HG03108 (cell line): ENCODE results near the gene ARHGAP4.

Experiments used
- ATAC-seq: cut with Tn5 transposase; IDR thresholded peaks from one replicate; pipeline ENCODE4 v1.9.1; 2021; ENCODE audit warnings: moderate library complexity; ENCODE audit not compliant: unreplicated experiment

ARHGAP4 gene

DNA sequence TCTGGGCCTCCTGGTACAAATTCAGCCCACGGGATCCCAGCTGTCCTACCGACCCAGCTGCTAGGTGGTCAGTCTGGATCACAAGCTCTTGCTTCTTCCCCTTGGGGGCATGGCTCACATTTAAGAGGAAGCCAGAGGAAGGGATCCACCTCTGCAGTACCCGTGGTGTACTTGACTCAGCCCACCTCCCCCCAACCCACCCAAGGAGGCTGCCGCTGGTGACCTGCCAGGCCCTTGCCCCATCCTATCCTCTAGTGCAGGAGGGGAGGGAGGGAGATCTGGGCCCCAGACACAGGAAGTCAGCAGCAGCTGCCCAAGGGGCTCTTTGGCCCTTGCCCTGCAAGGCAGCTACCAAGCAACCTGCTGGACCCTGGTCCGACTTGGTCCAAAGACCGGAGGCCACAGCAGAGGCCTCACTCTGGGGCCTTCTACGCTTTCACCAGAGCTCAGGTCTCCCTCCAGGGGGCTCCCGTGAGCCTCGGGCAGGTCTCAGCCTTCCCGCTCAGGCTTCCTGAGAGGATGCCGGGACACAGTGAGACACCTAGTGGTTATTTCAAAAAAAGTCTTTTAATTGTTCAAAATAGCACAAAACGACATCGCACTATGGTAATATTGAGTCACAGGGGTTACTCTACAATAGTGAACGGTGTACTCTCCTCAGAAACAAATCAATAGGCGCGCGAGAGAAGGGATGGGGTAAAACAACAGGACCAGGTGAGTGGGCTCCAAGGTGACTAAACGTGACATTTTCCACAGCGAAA, 21.1 kb upstream of the ARHGAP4 start:
- ATAC-seq = peak; percentile 53

DNA sequence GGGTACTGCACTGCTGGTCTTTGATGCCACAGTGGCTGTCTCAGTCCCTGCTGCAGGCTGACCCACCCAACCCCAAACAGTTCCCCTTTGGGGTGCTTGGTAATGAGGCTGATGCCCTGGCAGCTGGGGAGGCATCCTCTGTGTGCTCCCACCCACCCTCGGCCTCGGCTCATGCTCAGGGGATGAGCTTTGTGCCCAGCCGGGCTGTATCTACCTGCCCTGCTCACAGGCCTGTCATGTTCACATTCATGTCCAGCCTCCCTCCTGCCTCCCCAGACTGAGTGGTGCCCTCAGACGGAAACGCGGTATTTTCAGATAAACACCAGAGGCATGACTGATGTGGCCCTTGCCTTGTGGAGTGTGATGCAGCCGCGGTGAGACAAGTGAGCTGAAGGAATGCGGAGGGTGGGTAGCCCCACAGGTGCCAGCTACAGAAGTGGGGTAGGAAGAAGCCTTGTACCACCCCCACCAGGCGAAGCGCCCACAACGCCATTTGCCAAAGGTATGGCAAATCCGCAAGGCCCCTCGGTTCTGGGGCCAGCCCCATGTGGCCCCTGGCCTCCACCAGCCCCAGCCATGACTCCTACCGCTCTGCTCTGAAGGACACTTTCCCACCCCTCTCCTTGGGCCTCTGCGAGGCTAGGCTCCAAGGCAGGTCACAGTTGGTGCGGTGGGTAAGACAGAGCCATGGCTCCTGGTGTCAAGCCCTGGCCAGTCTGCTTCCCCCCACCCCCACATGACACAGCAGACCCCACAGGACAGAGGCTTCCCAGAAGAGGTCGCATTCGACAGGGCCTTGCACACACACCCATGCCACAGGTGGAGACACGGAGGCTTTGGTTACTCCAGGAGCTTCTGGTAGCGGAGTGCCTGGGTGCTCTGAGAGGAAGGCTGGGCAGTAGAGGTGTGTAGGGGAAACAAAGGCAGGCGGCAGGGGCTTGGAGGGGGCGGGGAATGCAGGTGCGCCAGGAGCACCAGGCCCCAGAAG, 20.2 kb upstream of the ARHGAP4 start:
- no peak for ATAC-seq

DNA sequence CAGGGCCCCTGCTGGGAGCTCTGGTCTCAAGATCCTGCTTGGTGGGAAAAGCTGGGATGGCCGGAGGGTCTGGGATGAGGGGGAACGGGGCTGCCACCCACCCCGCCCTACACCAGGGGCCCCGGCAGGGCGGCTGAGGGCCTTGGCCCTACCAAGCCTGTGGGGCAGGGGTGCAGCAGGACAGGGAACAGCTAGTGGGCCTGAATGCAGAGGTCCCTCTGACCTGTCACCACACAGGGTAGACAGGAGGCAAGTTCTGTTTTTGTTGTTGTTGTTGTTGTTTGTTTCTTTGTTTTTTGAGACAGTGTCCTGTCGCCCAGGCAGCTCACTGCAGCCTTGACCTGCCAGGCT, 18.7 kb upstream of the ARHGAP4 start:
- no peak for ATAC-seq

DNA sequence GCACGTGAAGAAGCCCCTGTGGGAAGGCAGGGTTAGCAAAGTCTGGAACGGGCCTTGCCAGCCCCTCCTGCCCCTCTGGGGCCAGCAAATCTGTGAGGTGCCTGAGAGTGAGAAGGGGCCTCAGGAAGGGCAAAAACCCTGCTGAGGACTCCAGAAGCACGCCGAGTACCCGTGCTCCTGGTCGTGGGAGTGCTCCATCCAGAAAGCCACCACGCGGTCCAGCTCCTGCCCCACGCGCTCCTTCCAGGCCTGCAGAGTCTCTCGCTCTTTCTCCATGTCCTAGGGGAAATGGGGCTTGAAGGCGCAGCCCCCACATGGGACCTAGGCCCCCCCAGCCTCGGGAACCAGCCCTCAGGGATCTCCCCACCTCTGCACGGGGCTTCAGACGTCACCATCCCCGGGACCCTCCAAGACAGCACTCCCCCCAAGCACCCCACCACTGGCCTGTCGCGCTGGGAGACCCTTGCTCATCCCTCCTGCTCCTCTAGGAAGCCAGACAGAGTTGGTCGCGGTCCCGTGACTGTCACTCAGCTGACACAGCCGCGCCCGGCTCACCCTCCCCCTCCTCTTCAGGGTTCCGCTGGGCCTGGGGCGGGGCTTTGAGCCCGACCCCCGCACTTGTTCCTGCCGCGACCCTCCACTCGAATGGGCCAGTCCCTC, 18.2 kb upstream of the ARHGAP4 start, which contains the start of gene RENBP:
TSS of gene RENBP (minus strand) at position 504 of the 660 bp plus-strand sequence. CDS start at position 471, 33 bp downstream.
- ATAC-seq = no peak

DNA sequence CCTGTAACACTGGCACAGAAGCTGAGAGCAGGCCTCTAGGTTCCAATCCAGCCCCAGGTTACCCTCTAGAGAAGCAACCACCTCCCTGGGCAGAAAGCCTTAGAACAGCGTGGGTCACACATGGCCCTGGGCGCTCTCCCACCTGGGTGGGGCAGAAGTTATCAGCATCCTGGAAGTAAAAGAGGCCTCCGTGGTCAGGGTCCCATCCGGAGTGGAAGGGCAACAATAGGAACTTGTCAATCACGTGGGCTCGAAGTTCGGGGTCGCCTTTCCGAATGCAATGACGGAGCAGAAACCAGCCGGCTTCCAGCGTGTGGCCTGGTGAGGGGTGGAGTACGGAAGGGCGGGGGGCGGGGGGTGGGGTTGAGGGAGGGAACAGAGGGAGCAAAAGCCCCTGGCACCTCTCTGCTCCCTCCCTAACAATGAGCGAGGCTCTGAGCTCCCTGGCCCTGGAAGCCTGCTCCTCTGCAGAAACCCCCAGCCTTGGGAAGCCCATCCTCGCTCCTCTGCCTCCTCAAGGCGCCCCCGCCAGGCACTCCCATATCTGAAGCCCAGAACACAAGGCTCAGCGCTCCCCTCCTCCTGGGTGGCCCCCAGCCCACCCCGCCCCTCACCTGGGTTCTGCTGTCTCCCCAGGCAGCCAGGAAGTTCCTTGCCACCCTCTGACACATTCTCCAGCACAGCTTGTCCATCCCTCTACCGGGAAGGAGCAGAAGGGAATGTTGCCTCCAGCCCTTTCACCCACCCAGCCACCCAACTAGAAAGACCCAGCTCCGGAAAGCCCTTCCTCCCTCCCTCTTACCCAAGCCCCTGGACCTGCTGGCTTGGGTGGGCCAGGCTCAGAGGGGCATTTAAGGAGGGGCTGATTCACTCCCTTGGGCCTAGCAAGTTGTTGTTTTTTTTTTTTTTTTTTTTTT, 15.5 kb upstream of the ARHGAP4 start:
- ATAC-seq = no peak

DNA sequence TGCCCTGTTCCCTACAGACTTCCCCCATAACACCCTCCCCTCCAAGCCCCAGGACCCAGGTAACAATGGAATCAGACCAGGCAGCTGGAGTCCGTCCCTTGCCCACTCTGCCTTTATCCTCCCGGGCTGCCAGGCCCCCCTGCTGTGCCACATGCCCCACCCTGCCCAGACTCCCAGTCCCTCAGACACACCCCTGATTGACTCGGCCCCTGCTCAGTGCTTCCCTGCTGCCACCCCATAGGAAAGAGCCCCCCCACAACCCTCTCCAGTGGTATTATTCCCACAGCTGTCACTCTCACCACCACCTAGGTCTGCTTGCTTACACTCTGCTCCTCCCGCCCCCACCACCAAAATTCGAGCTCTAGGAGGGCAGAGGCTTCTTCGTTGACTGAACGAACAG, 13.5 kb upstream of the ARHGAP4 start:
- ATAC-seq = no peak

DNA sequence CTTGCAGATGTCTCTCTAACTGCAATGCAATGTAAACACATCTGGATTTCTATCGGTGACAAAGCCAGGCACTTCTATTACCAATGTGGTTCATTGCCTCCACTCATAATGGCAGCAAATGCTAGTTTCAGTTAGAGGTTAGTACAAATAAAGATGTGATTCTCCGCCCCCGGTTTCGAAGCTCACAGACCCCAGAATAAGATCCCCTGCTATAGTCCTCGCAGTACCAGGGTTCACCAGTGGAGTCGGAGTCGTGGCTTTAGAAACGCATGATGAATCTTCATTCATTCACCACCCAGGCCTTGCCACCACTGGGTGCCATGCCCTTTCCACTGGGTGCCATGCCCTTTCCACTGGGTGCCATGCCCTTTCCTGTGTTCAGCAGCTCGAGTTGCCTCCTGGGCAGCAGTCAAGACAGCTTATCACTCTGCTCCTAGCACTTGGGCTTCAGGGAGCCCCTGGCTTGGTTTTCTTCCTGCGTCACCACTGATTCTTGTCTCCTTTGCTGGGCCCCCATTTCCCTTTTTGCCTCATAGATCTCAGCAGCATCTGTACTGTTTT, 12.2 kb upstream of the ARHGAP4 start:
- no peak for ATAC-seq

DNA sequence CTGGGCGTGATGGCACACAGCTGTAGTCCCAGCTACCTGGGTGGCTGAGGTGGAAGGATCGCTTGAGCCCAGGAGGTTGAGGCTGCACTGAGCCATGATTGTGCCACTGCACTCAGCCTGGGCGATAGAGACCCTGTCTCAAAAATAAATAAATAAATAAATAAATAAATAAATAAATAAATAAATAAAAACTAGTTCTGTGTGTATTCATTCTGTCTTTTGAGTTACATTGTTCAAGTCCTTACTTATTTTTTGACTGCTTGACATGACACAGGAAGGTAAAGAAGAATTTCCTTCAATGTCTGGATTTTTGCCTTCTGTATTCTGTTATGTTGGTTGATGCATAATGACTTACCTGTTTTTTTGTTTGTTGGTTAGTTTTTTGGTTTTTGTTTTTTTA, 11.0 kb upstream of the ARHGAP4 start:
- ATAC-seq = no peak

DNA sequence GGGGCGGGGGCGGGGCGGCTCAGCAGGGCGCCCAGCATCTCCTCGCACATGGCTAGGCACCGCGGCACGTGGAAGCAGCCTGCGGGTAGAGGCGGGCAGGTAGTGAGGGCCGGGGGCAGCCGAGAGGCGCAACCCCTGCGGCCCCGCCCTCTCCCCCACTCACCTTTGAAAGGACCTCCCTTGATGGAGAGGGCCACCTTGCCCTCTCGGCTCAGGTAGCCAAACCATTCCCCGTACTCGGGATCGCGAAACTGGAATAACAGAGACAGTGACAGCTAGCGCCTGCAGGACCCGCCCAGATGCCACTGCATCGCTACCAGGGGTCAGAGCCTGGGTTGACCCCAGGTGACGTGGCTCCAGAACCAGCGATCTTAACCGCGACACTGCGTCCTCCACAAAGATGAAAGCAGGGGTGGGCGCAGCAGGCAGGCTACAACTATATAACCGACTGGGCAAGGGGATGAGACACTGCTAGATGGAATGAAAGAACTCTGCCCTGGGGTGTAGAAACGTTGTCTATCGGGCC, 9.3 kb upstream of the ARHGAP4 start:
- ATAC-seq = no peak

DNA sequence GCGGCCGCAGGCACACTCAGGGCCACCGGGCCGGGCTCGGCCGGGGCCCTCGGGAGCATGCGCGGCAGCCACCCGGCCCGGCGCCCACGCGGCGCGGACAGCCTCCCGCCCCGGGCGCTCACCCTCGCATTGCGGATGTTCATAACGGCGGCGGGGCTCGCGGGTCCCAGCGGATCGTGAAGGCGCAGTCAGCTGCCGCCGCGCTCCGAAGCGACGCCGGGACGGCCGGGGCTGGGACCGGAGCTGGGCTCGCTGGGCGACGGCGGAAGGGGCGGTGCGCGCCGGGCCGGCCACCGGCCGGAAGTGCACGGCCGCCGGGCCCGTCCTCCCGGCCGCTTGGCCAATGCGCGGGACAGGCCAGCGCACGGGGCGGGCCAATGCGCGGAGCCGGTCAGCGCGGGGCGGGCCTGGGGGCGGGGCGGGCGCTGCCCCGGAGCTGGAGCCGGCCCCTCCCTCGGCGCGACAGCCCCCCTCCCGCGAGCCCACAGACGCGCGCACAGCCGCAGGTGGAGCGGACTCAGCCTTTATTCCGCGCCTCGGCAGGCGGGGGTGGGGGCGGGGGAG, 8.8 kb upstream of the ARHGAP4 start, which contains the start of gene NAA10:
TSS of gene NAA10 (minus strand) at position 276 of the 564 bp plus-strand sequence. CDS start at position 143, 133 bp downstream.
- ATAC-seq = peak; percentile 87

DNA sequence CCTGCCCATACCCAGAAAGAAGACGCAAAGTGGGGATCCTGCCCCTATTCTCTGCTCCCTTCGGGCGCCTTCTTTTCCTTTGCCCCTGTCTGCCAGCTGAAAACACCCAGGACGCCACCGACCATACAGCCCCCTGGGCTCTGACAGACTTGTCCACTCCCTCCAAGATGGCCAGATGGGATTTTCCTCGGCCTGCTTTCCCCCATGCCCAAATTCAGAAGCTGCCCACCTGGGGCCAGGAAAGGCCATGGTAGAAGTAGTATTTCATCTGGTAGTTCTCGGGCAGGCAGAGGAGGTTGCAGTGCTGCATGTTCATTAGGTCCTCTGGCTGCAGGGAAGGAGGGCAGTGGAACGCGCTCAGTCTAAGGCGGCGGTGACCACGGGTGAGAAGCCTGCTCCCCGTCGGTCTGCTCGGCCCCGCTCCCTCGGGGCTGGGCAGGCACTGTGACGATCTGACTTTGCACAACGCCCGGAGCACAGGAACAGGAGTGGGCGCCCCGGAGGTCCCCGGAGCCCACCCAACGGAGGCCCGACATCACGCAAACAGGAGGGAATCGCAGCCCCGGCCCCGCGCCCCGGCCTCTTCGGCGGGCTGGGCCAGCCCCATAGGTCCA, 8.2 kb upstream of the ARHGAP4 start:
- peak; percentile 2 for ATAC-seq

DNA sequence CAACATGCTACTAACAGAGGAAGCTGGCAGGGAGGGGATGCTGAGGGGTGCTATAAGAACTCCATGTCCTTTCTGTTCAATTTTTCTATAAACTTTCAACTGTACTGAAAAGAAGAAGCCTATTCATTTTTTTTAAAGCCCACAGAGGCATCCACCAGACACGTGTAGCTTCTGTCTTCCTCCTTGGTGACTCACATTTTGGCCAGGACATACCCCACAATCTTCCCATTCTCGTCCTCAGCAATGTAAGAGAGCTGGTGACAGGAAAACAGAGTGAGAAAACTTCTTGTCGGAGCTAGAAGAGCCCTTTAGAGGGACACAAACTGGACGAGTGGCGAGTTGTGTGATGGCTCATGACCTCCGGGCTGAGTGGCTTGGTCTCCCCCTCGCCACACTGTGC, 7.7 kb upstream of the ARHGAP4 start:
- ATAC-seq = no peak

DNA sequence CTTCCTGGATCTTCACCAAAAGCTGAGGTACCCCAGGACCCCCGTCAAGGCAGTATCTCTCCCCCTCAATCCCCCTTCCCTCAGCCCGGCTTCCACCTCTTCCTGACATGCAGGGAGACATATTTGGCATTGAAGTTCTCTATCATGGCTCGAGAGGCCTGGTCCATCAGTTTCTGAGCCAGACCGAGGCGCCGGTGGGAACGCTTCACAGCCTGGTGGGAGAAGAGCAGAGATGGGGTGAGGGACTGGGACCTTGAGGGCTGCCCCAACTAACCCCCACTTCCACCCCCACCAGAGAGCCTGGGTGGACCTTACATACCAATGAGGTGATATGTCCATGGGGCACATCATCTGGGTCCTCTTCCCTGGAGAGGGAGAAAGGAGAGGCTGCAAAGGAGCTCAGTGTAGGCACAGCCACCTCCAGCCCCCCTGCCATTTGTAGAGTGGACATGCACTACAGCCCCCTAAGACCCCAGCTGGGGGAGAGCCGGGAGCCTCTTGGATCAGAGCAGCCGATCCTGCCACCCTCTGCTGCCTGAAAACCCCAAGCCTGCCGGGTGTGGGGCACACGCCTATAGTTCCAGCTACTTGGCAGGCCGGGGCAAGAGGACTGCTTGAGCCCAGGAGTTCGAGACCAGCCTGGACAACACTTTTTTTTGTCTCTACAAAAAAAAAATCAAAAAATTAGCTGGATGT, 6.3 kb upstream of the ARHGAP4 start:
- ATAC-seq = no peak

DNA sequence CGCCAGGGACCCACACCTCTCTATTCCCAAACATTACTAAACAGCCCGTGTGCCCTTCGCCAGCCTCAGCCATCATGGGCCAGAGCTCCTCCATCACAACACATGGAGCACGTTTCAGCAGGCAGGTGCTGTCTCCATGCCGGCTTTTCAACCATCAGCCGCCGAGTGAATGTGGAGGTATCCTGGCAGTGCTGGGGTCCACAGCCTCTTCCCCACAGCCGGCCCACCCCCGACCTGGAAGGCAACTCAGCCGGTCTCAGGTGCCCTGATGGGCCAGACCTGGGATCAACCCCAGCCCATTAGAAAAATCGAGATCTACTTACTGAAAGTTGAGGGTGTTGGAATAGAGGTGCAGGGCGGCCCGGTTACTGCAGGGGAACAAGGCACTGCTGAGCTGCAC, 5.7 kb upstream of the ARHGAP4 start:
- no peak for ATAC-seq

DNA sequence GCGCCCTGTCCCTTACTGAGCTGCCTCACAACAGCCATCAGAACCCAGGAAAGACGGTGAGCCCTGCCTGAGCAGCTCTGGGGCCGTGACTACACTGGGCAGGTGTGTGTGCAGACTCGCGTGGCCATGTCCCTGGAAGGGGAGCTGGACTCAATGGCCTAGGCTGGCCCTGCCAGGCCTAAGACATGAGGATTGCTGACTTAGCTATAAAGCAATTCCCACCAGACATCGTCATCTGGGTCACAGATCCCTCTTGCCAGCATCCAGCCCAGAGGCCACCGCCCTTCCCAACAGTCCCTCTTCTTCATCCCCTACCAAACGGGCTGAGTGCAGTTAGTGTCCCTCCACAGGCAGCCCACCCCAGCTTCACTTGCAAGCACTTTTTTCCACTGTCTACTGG, 5.1 kb upstream of the ARHGAP4 start:
- ATAC-seq = no peak

DNA sequence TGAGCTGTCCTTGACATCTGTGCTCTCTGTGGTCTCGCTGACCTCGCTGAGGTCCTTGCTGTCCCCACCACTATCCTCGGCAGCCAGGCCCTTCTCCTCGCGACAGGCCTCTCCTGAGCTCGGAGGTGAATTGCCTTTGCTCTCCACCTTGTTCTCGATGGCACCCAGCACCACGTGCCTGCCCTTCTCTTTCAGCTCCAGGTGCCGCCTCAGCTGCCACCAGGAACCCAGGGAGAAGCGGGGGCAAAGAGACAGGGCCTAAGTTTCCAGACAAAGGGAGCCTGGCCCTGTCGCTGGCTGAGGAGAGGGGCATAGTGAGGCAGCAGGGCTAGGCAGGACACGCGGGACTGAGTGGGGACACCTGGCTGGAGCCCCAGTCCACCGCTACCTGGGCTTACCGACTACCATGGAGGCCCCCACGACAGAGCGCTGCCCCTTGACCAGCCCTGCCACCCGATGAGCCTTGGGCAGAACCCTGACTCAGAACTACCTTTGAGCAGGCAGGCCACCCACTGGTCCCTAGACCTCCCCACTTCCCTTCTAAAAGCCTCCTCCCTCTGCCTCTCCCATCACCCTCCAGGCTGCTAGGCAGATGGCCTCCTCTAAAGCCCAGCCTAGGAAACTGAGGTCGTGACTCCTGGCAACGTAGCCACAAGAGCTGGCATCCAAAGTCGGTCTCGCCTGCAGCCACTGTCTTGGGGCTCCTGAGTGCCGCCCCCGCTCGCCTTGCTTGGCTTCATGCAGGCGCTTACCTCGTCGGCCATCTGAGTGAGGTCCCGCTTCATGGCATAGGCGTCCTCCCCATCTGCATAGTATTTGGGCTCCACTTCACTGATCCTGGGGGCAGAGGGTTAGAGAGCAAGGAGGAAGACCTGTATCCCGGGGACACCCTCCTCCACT, 4.2 kb upstream of the ARHGAP4 start:
- no peak for ATAC-seq

DNA sequence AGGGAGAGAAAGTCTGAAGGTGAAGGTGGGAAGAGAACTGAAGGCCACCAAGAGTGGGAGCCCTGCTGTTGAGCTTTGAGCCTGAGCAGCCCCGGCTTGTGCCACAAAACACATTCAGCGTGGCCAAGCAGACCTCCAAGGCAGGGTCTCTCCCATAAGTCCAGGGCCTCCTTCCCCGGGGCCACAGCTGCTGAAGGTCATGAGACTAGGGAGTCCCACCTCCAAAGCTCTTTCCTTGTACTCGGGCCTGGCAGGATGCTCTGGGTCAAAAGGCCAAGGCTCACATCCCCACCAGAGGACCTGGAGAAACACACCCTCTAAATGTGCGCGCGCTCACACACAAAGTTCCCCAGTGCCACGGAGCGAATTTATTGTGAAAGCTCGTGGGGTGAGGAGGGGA, 3.5 kb upstream of the ARHGAP4 start:
- ATAC-seq = no peak
